Bone marrow (tissue), 2 donors: ENCODE measurements around the gene TNFRSF8.

ENCODE experiments used
- DNase-seq, 2 donors: peaks; one replicate each; lab custom pipeline; 2025; lab: John Stamatoyannopoulos, UW

The TNFRSF8 gene

GRCh38 chr1:12142891-12143630 lies 80.0 kb downstream of the TNFRSF8 start:
- DNase-seq: peak in 1 of 2 donors; percentile 86

- DNase-seq: peak; percentile 42 to 86
Observed at GRCh38 chr1:12143631-12144155, 80.6 kb downstream of the TNFRSF8 start.

GRCh38 chr1:12144236-12144635 lies 81.1 kb downstream of the TNFRSF8 start:
- DNase-seq: no peak

- no peak for DNase-seq
Observed at GRCh38 chr1:12144969-12145368, 81.9 kb downstream of the TNFRSF8 start.

- DNase-seq: no peak
Observed at GRCh38 chr1:12145616-12146342, 82.7 kb downstream of the TNFRSF8 start.

GRCh38 chr1:12146343-12147112 lies 83.4 kb downstream of the TNFRSF8 start:
- DNase-seq: no peak

GRCh38 chr1:12147201-12147701 lies 84.1 kb downstream of the TNFRSF8 start:
- peak in 1 of 2 donors; percentile 28 for DNase-seq

- DNase-seq: no peak
Observed at GRCh38 chr1:12148160-12148957, 85.3 kb downstream of the TNFRSF8 start.

GRCh38 chr1:12148958-12149790 lies 86.1 kb downstream of the TNFRSF8 start:
- DNase-seq: no peak

GRCh38 chr1:12149791-12150175 lies 86.7 kb downstream of the TNFRSF8 start:
- DNase-seq: no peak

- DNase-seq: peak; percentile 27 to 34
Observed at GRCh38 chr1:12150456-12151200, 87.5 kb downstream of the TNFRSF8 start.

- DNase-seq: no peak
Observed at GRCh38 chr1:12151465-12151864, 88.4 kb downstream of the TNFRSF8 start.

- DNase-seq: no peak
Observed at GRCh38 chr1:12152113-12152891, 89.2 kb downstream of the TNFRSF8 start.

- DNase-seq: peak; percentile 74 to 80
Observed at GRCh38 chr1:12153181-12153785, 90.2 kb downstream of the TNFRSF8 start.

- DNase-seq: no peak
Observed at GRCh38 chr1:12155328-12155727, 92.2 kb downstream of the TNFRSF8 start.

- DNase-seq: peak in 1 of 2 donors; percentile 13
Observed at GRCh38 chr1:12157366-12158231, 94.5 kb downstream of the TNFRSF8 start.

- DNase-seq: no peak
Observed at GRCh38 chr1:12158357-12159092, 95.4 kb downstream of the TNFRSF8 start.
